Measurements from ENCODE around the gene KRTAP5-8. TPM values are rescaled to one million over a fixed set of nuclear protein-coding genes. Genes with fewer than 3 reads are reported as not detected.

KRTAP5-8 gene
- total and polyA plus RNA-seq, 9 of the 15 experiments (the other 6 are each of a cell fraction or from before 2014, with no cell fraction given), result not detected

- ATAC-seq, result no peak
Measured at GRCh38 chr11:71538666-71538990, 803 bp downstream of the KRTAP5-8 start.

More at GRCh38 chr11:71538666-71538990, 803 bp downstream of the KRTAP5-8 start:
- no peak overlapping the region for H3K4me2 ChIP-seq (ENCODE audit: insufficient read depth, low read length)
- no peak for TF ChIP-seq ZNF408 (CRISPR knock-in tag; IDR thresholded peaks at IDR 0.05; ENCODE audit: low read depth)
- TF ChIP-seq MCM3 (IDR thresholded peaks at IDR 0.05), result no peak
- TF ChIP-seq EZH2 (IDR thresholded peaks at IDR 0.05; ENCODE audit: borderline replicate concordance, low read depth, low read length), result no peak
- TF ChIP-seq ZNF253 (CRISPR knock-in tag; conservative IDR thresholded peaks at IDR 0.05), result no peak
- TF ChIP-seq ZBTB1 (CRISPR knock-in tag; IDR thresholded peaks at IDR 0.05; ENCODE audit: borderline replicate concordance, low read depth), result no peak
- no peak for TF ChIP-seq HINFP (tag; conservative IDR thresholded peaks at IDR 0.05; ENCODE audit: low read depth)
- no peak for TF ChIP-seq CBX2 (IDR thresholded peaks at IDR 0.05; ENCODE audit: insufficient read depth, low read length, poor library complexity, severe bottlenecking)
- no peak for TF ChIP-seq ZNF395 (CRISPR knock-in tag; IDR thresholded peaks at IDR 0.05)
- TF ChIP-seq MEIS2 (IDR thresholded peaks at IDR 0.05; ENCODE audit: partially characterized antibody), result no peak
- no peak for TF ChIP-seq SNRNP70 (optimal IDR thresholded peaks at IDR 0.05; ENCODE audit: low read depth, low read length)
- no peak for TF ChIP-seq ZNF311 (CRISPR knock-in tag; IDR thresholded peaks at IDR 0.05)
- no peak for TF ChIP-seq ADNP (tag; IDR thresholded peaks at IDR 0.05)
- no peak for TF ChIP-seq CBX5 (IDR thresholded peaks at IDR 0.05; ENCODE audit: borderline replicate concordance, low read depth)
- TF ChIP-seq FOXP4 (CRISPR knock-in tag; IDR thresholded peaks at IDR 0.05; ENCODE audit: borderline replicate concordance), result no peak
- TF ChIP-seq RBM34 (IDR thresholded peaks at IDR 0.05; ENCODE audit: borderline replicate concordance, insufficient read depth, low read length), result no peak
- TF ChIP-seq MLLT1 (IDR thresholded peaks at IDR 0.05), result no peak
- ChIA-PET CTCF (ENCODE audit: low intra/inter-chr PET ratio) (no interaction called here), POLR2A (interaction anchor here (1.5 kb wide), 1 partner anchor 11 kb away, joined by 5 read pairs; no protein-coding TSS in a partner anchor)
- H3K4me3 ChIP-seq, result no peak overlapping the region
- no peaks in the 10 kb centered on the region for H3K9me1 ChIP-seq (ENCODE audit: control insufficient read depth, insufficient read depth, low read length)
- H4K20me1 ChIP-seq (replicated peaks; ENCODE audit: control insufficient read depth, insufficient read depth, low read length), result no peaks in the 10 kb centered on the region
- no peaks in the 10 kb centered on the region for H3K79me2 ChIP-seq (ENCODE audit: control insufficient read depth, insufficient read depth, low read length)
- H3K4me1 ChIP-seq (replicated peaks in 1 of 2; ENCODE audit: control insufficient read depth in 2 of 2, insufficient read depth in 2 of 2, low read length in 2 of 2), result peaks cover 2 to 4% of the 10 kb centered on the region in 2 experiments; a peak in 4 of 5 replicates
- peaks cover 32 to 49% of the 10 kb centered on the region in 2 experiments; a peak in 3 of 5 replicates for H3K27me3 ChIP-seq (ENCODE audit: control insufficient read depth in 2 of 2, insufficient read depth in 2 of 2, low read length in 2 of 2)
- BruUV-seq (replicated peaks), result no TSS peak
- no peaks in the 10 kb centered on the region for H3K36me3 ChIP-seq (ENCODE audit: control insufficient read depth, insufficient read depth, low read length)
- no peak overlapping the region for H3K27ac ChIP-seq (ENCODE audit: extremely low read depth, low read depth, low read length)
- DNase-seq (ENCODE audit: extremely low read depth in 1 of 4, low spot score in 3 of 4) (no peak), FAIRE-seq (no peak)
- intact Hi-C loops (cut with micrococcal nuclease) (loop anchor here (10.0 kb wide), 1 partner anchor 94 kb away; the partner anchor contains the start of gene DHCR7), in situ Hi-C loops (cut with MboI) (no loop called here)
- peaks cover 2% of the 10 kb centered on the region; the same call in 1 of the 2 replicates for H3K9me3 ChIP-seq (replicated peaks; ENCODE audit: control insufficient read depth, insufficient read depth, low read depth, low read length)
- no peak overlapping the region for H3K9ac ChIP-seq (ENCODE audit: insufficient read depth in 1 of 2, low read depth in 2 of 2, low read length in 2 of 2)
- no peak overlapping the region for H2AFZ ChIP-seq (ENCODE audit: low read depth, low read length)
- WGBS (ENCODE audit: insufficient coverage, low coverage, missing lambda C conversion rate), result 5% methylated on average over 4 of the region's 4 CpGs
